Breast epithelium (tissue), 4 donors: Measurements from ENCODE around the gene FBXW10B. TPM values are rescaled to one million over a fixed set of nuclear protein-coding genes. Genes with fewer than 3 reads are reported as not detected.
"Not testable (repeated sequence)": the region's sequence is repeated elsewhere in the genome, so short reads cannot be mapped to it uniquely, and the experiment has no call there.

Source experiments
- DNase-seq, 2 donors: peaks; one replicate each; pipeline ENCODE4 v3.0.0-alpha.2; 2019; ENCODE audit warnings: low spot score in 2 of 2
- H3K27ac ChIP-seq, 2 donors: fragments of 200-600 bp; sonication (generic) in 1 of 2; one replicate each; pipeline ENCODE4 v1.5.1; 2016 to 2019; ENCODE audit warnings: mild to moderate bottlenecking in 1 of 2
- H3K27me3 ChIP-seq, 2 donors: fragments of 200-600 bp; sonication (generic) in 1 of 2; one replicate each; pipeline versions ENCODE4 v1.5.1 to v1.6.0; 2017 to 2019; ENCODE audit warnings: control low read depth in 1 of 2, mild to moderate bottlenecking in 1 of 2
- H3K36me3 ChIP-seq: fragments of 200-600 bp; one replicate; pipeline ENCODE4 v1.5.1; 2019
- H3K4me1 ChIP-seq, 2 donors: fragments of 200-600 bp; sonication (generic); one replicate each; pipeline ENCODE4 v1.5.1; 2016 to 2019; ENCODE audit warnings: control low read depth in 1 of 2
- H3K4me3 ChIP-seq, 3 donors: fragments of 200-600 bp; sonication (generic); 1 replicate in 2 of 3; 2 replicates in 1 of 3; pipeline ENCODE4 v1.5.1; 2016 to 2019; ENCODE audit warnings: mild to moderate bottlenecking in 3 of 3, moderate library complexity in 2 of 3
- H3K9me3 ChIP-seq, 2 donors: fragments of 200-600 bp; sonication (generic) in 1 of 2; one replicate each; pipeline ENCODE4 v1.5.1; 2016 to 2019; ENCODE audit warnings: control low read depth in 1 of 2
- CTCF ChIP-seq, 3 donors: fragments of 450-650 bp; IDR thresholded peaks; one replicate each; pipeline ENCODE4 v1.5.1; 2016 to 2017; ENCODE audit warnings: antibody characterized with exemption in 3 of 3, mild to moderate bottlenecking in 3 of 3, moderate library complexity in 3 of 3
- POLR2A ChIP-seq: fragments of 450-650 bp; IDR thresholded peaks from one replicate; pipeline ENCODE4 v1.6.1; 2016; ENCODE audit warnings: antibody characterized with exemption, mild to moderate bottlenecking, moderate library complexity
- POLR2AphosphoS5 ChIP-seq, 3 donors: sonication (generic); formaldehyde crosslinking; IDR thresholded peaks; one replicate each; pipeline ENCODE4 v1.6.1; 2017; ENCODE audit warnings: antibody characterized with exemption in 3 of 3
- intact Hi-C: fragments of 100-400 bp; cut with DNase I; formaldehyde crosslinking; loops from one replicate; pipeline ENCODE4 v1.15.1; 2023; ENCODE audit warnings: low total_unique reads
- total RNA-seq, 3 donors: library from RNA; depleted of rRNA; stranded (reverse); fragments of >200 nt; gene quantifications; one replicate each; pipeline ENCODE4 v1.1.0, GENCODE V29; 2016

The FBXW10B gene
- total RNA-seq, 3 donors from 2014 or later, result 0.48 to 4.9 TPM; not detected in 1

- Histone ChIP-seq H3K36me3 (no peaks in the 10 kb centered on the region), H3K4me1 (no peaks in the 10 kb centered on the region), H3K9me3 (no peaks in the 10 kb centered on the region), H3K4me3 (no peak overlapping the region), H3K27me3 (no peaks in the 10 kb centered on the region), H3K27ac (peak overlapping the region; percentile 60 to 74)
- intact Hi-C loops, result no loop called here
- DNase-seq, result peak in 1 of 2 donors; percentile 56
- no peak for TF ChIP-seq POLR2A
- TF ChIP-seq POLR2AphosphoS5 (IDR thresholded peaks at IDR 0.05), result no peak
- TF ChIP-seq CTCF (IDR thresholded peaks at IDR 0.05), result no peak
These were observed 40.2 kb upstream of the FBXW10B start for GRCh38 chr17:15659663-15660062.

GRCh38 chr17:15659236-15659635, 39.7 kb upstream of the FBXW10B start:
- H3K4me3 ChIP-seq, result no peak overlapping the region
- no peak for DNase-seq

GRCh38 chr17:15658296-15658695, 38.8 kb upstream of the FBXW10B start:
- intact Hi-C loops, result no loop called here
- TF ChIP-seq POLR2AphosphoS5 (IDR thresholded peaks at IDR 0.05) (no peak), CTCF (IDR thresholded peaks at IDR 0.05) (no peak), POLR2A (no peak)
- no peaks in the 10 kb centered on the region for H3K27me3 ChIP-seq
- H3K4me3 ChIP-seq, result no peak overlapping the region
- no peaks in the 10 kb centered on the region for H3K9me3 ChIP-seq
- H3K27ac ChIP-seq, result no peak overlapping the region
- DNase-seq, result no peak
- no peaks in the 10 kb centered on the region for H3K36me3 ChIP-seq
- no peaks in the 10 kb centered on the region for H3K4me1 ChIP-seq

More at GRCh38 chr17:15659236-15659635, 39.7 kb upstream of the FBXW10B start:
- H3K9me3 ChIP-seq, result no peaks in the 10 kb centered on the region
- no peaks in the 10 kb centered on the region for H3K27me3 ChIP-seq
- no peaks in the 10 kb centered on the region for H3K36me3 ChIP-seq
- intact Hi-C loops, result no loop called here
- peak overlapping the region in 1 of 2 donors; percentile 74 for H3K27ac ChIP-seq
- TF ChIP-seq POLR2AphosphoS5 (IDR thresholded peaks at IDR 0.05) (no peak), CTCF (IDR thresholded peaks at IDR 0.05) (no peak), POLR2A (no peak)
- H3K4me1 ChIP-seq, result no peaks in the 10 kb centered on the region

GRCh38 chr17:15657868-15658267, 38.4 kb upstream of the FBXW10B start:
- Histone ChIP-seq H3K4me1 (no peaks in the 10 kb centered on the region), H3K36me3 (no peaks in the 10 kb centered on the region), H3K4me3 (no peak overlapping the region), H3K27me3 (no peaks in the 10 kb centered on the region), H3K27ac (no peak overlapping the region), H3K9me3 (no peaks in the 10 kb centered on the region)
- no peak for TF ChIP-seq POLR2A
- no peak for TF ChIP-seq CTCF (IDR thresholded peaks at IDR 0.05)
- no peak for TF ChIP-seq POLR2AphosphoS5 (IDR thresholded peaks at IDR 0.05)
- DNase-seq, result no peak
- intact Hi-C loops, result no loop called here

GRCh38 chr17:15654886-15655561, 35.5 kb upstream of the FBXW10B start:
- TF ChIP-seq POLR2AphosphoS5 (IDR thresholded peaks at IDR 0.05), result no peak
- no peak for TF ChIP-seq CTCF (IDR thresholded peaks at IDR 0.05)
- no peak for TF ChIP-seq POLR2A
- Histone ChIP-seq H3K4me1 (peaks cover 0 to 14% of the 10 kb centered on the region in 2 donors), H3K27me3 (no peaks in the 10 kb centered on the region), H3K27ac (peak overlapping the region; percentile 52 to 55), H3K36me3 (no peaks in the 10 kb centered on the region), H3K9me3 (no peaks in the 10 kb centered on the region), H3K4me3 (no peak overlapping the region)
- intact Hi-C loops, result no loop called here
- DNase-seq, result no peak

- H3K9me3 ChIP-seq, H3K4me3 ChIP-seq, DNase-seq, H3K27me3 ChIP-seq, H3K36me3 ChIP-seq, H3K27ac ChIP-seq, intact Hi-C loops: not testable (repeated sequence)
- H3K4me1 ChIP-seq, result peaks cover 0 to 14% of the 10 kb centered on the region in 2 donors
These were observed 34.9 kb upstream of the FBXW10B start for GRCh38 chr17:15654401-15654800.
